H9 (cell line): ENCODE measurements around the gene CBFA2T2. TPM values are rescaled to one million over a fixed set of nuclear protein-coding genes. Genes with fewer than 3 reads are reported as not detected.

Experiments used
- DNase-seq: peaks from one replicate; pipeline ENCODE4 v3.0.0-alpha.2; 2017
- H2AFZ ChIP-seq: one replicate; pipeline ENCODE4 v1.6.1; 2013; ENCODE audit warnings: mild to moderate bottlenecking, low read length, control low read depth, moderate library complexity
- H2AK5ac ChIP-seq: 2 replicates; pipeline ENCODE4 v1.6.1; 2013; ENCODE audit warnings: low read length, control low read depth, mixed read lengths; ENCODE audit not compliant: insufficient read length
- H2BK120ac ChIP-seq: one replicate; pipeline ENCODE4 v1.6.1; 2013; ENCODE audit warnings: low read depth, mild to moderate bottlenecking, low read length, control low read depth, inconsistent platforms; ENCODE audit not compliant: poor library complexity, severe bottlenecking
- H2BK12ac ChIP-seq: 2 replicates; pipeline ENCODE4 v1.6.1; 2013; ENCODE audit warnings: low read length, control low read depth, mixed read lengths, low read depth; ENCODE audit not compliant: insufficient read length
- H2BK15ac ChIP-seq: 2 replicates; pipeline ENCODE4 v1.6.1; 2013; ENCODE audit warnings: low read depth, low read length, control low read depth
- H2BK20ac ChIP-seq: one replicate; pipeline ENCODE4 v1.6.1; 2013; ENCODE audit warnings: low read depth, mild to moderate bottlenecking, low read length, control low read depth, inconsistent platforms; ENCODE audit not compliant: poor library complexity, severe bottlenecking
- H2BK5ac ChIP-seq: 2 replicates; pipeline ENCODE4 v1.6.1; 2013; ENCODE audit warnings: low read length, control low read depth, mixed read lengths; ENCODE audit not compliant: insufficient read length
- H3K14ac ChIP-seq: 2 replicates; pipeline ENCODE4 v1.6.1; 2013; ENCODE audit warnings: low read length, control low read depth; ENCODE audit not compliant: insufficient read depth
- H3K18ac ChIP-seq: 2 replicates; pipeline ENCODE4 v1.6.1; 2013; ENCODE audit warnings: low read depth, mild to moderate bottlenecking, mixed read lengths, low read length, control low read depth; ENCODE audit not compliant: insufficient read length
- H3K23ac ChIP-seq: 2 replicates; pipeline ENCODE4 v1.6.1; 2013; ENCODE audit warnings: low read length, control low read depth, mixed read lengths, low read depth; ENCODE audit not compliant: insufficient read length
- H3K23me2 ChIP-seq: 2 replicates; pipeline ENCODE4 v1.6.1; 2013; ENCODE audit warnings: low read depth, mild to moderate bottlenecking, mixed read lengths, low read length, control low read depth; ENCODE audit not compliant: insufficient read length, poor library complexity, severe bottlenecking
- H3K27ac ChIP-seq: 2 replicates; pipeline ENCODE4 v1.5.1; 2013; ENCODE audit warnings: low read length, control low read depth, mixed read lengths, low read depth; ENCODE audit not compliant: insufficient read length
- H3K27me3 ChIP-seq: 2 replicates; pipeline ENCODE4 v1.6.1; 2013; ENCODE audit warnings: low read length, control low read depth, inconsistent platforms; ENCODE audit not compliant: insufficient read depth
- H3K4ac ChIP-seq: 2 replicates; pipeline ENCODE4 v1.6.1; 2013; ENCODE audit warnings: low read depth, mild to moderate bottlenecking, control low read depth, inconsistent platforms, low read length, moderate library complexity
- H3K4me1 ChIP-seq: 2 replicates; pipeline ENCODE4 v1.6.1; 2013; ENCODE audit warnings: low read length, control low read depth, inconsistent platforms; ENCODE audit not compliant: insufficient read depth
- H3K4me2 ChIP-seq: 2 replicates; pipeline ENCODE4 v1.6.1; 2013; ENCODE audit warnings: low read length, control low read depth, mixed read lengths; ENCODE audit not compliant: insufficient read length, insufficient read depth
- H3K56ac ChIP-seq: 2 replicates; pipeline ENCODE4 v1.6.1; 2013; ENCODE audit warnings: low read depth, mild to moderate bottlenecking, mixed read lengths, low read length, control low read depth; ENCODE audit not compliant: insufficient read length
- H3K79me1 ChIP-seq: 2 replicates; pipeline ENCODE4 v1.6.1; 2013; ENCODE audit warnings: low read depth, mild to moderate bottlenecking, moderate library complexity, low read length, control low read depth, inconsistent platforms; ENCODE audit not compliant: insufficient read depth, poor library complexity, severe bottlenecking
- H3K79me2 ChIP-seq: 2 replicates; pipeline ENCODE4 v1.6.1; 2013; ENCODE audit warnings: low read length, control low read depth, inconsistent platforms; ENCODE audit not compliant: insufficient read depth
- H3K9ac ChIP-seq: 2 replicates; pipeline ENCODE4 v1.6.1; 2013; ENCODE audit warnings: low read length, control low read depth, mixed read lengths; ENCODE audit not compliant: insufficient read length; ENCODE audit errors: extremely low read depth
- H3K9me3 ChIP-seq: one replicate; pipeline ENCODE4 v1.6.1; 2013; ENCODE audit warnings: low read depth, low read length, inconsistent platforms; ENCODE audit not compliant: control insufficient read depth
- H3T11ph ChIP-seq: one replicate; pipeline ENCODE4 v1.6.1; 2013; ENCODE audit warnings: mild to moderate bottlenecking, low read length, control low read depth, inconsistent platforms
- H4K20me1 ChIP-seq: one replicate; pipeline ENCODE4 v1.6.1; 2013; ENCODE audit not compliant: control insufficient read depth, insufficient read length, insufficient read depth
- H4K5ac ChIP-seq: 2 replicates; pipeline ENCODE4 v1.6.1; 2013; ENCODE audit warnings: low read depth, mild to moderate bottlenecking, mixed read lengths, low read length, control low read depth; ENCODE audit not compliant: insufficient read length
- H4K8ac ChIP-seq: replicated peaks from 2 replicates; pipeline ENCODE4 v1.6.1; 2013; ENCODE audit warnings: low read length, control low read depth, mixed read lengths, low read depth; ENCODE audit not compliant: insufficient read length
- H4K91ac ChIP-seq: 2 replicates; pipeline ENCODE4 v1.6.1; 2013; ENCODE audit warnings: low read depth, mild to moderate bottlenecking, moderate library complexity, mixed read lengths, low read length, control low read depth; ENCODE audit not compliant: insufficient read length
- H3K27ac Mint-ChIP-seq, 3 experiments: 2 replicates in 2 of 3; 3 replicates in 1 of 3; pipeline ENCODE4 v1.8.0; 2020 to 2021; ENCODE audit warnings: mixed read lengths in 3 of 3, mild to moderate bottlenecking in 1 of 3, moderate library complexity in 1 of 3
- H3K27me3 Mint-ChIP-seq: 2 replicates; pipeline ENCODE4 v1.8.0; 2021; ENCODE audit warnings: low read depth, mild to moderate bottlenecking, moderate library complexity, mixed read lengths
- H3K36me3 Mint-ChIP-seq, 3 experiments: 2 replicates in 2 of 3; 3 replicates in 1 of 3; pipeline ENCODE4 v1.8.0; 2020 to 2021; ENCODE audit warnings: low read depth in 3 of 3, mixed read lengths in 3 of 3; ENCODE audit not compliant: insufficient read depth in 1 of 3
- H3K4me1 Mint-ChIP-seq, 2 experiments: 2 replicates each; pipeline ENCODE4 v1.8.0; 2020; ENCODE audit warnings: mixed read lengths in 2 of 2
- H3K4me3 Mint-ChIP-seq, 2 experiments: 2 replicates in 1 of 2; 3 replicates in 1 of 2; pipeline ENCODE4 v1.8.0; 2020 to 2021; ENCODE audit warnings: mild to moderate bottlenecking in 2 of 2, mixed read lengths in 2 of 2, moderate library complexity in 1 of 2
- H3K9me3 Mint-ChIP-seq, 2 experiments: 2 replicates in 1 of 2; 3 replicates in 1 of 2; pipeline ENCODE4 v1.8.0; 2020; ENCODE audit warnings: mild to moderate bottlenecking in 2 of 2, mixed read lengths in 2 of 2, moderate library complexity in 1 of 2
- WGBS: extraction: QIAGEN DNeasy Blood & Tissue Kit; methylation state at CpG from one replicate; pipeline ENCODE4 v1.1.7; 2013; ENCODE audit warnings: missing lambda C conversion rate, low lambda C conversion rate, mixed read lengths; ENCODE audit not compliant: insufficient read length; ENCODE audit errors: extremely low coverage; 5-methylcytosine and 5-hydroxymethylcytosine counted together
- total RNA-seq: library from RNA; stranded (reverse); gene quantifications from 2 replicates; pipeline ENCODE4 v1.2.1, GENCODE V29; 2021
- TF ChIP-seq, protein P1 (sequence below): fragments of 200-600 bp; sonication (generic); conservative IDR thresholded peaks from 3 replicates; pipeline ENCODE4 v1.8.0; 2021; ENCODE audit warnings: antibody characterized with exemption, mild to moderate bottlenecking

Gene CBFA2T2
- total RNA-seq, 1 experiment from 2014 or later = 11.2 TPM

DNA sequence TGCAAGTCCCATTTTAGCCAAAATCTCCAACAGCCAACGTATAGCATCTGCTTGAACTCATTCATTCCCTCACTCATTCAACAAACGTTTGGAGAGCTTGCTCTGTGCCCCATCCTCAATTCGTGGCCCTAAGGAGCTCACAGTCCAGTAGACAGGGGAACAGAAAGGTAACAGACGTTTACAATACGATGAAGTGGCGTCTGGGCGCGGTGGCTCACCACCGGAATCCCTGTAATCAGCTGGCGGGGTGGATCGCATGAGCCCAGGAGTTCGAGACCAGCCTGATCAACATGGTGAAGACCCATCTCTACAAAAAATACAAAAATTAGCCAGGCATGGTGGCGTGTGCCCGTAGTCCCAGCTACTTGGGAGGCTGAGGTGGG is 197.1 kb downstream of the CBFA2T2 start:
- TF ChIP-seq, protein P1, sequence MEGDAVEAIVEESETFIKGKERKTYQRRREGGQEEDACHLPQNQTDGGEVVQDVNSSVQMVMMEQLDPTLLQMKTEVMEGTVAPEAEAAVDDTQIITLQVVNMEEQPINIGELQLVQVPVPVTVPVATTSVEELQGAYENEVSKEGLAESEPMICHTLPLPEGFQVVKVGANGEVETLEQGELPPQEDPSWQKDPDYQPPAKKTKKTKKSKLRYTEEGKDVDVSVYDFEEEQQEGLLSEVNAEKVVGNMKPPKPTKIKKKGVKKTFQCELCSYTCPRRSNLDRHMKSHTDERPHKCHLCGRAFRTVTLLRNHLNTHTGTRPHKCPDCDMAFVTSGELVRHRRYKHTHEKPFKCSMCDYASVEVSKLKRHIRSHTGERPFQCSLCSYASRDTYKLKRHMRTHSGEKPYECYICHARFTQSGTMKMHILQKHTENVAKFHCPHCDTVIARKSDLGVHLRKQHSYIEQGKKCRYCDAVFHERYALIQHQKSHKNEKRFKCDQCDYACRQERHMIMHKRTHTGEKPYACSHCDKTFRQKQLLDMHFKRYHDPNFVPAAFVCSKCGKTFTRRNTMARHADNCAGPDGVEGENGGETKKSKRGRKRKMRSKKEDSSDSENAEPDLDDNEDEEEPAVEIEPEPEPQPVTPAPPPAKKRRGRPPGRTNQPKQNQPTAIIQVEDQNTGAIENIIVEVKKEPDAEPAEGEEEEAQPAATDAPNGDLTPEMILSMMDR = no peak
- Histone ChIP-seq H3K9ac (no peak overlapping the region), H4K20me1 (no peaks in the 10 kb centered on the region), H2AFZ (no peak overlapping the region), H3K23ac (no peak overlapping the region), H2BK5ac (no peak overlapping the region), H2AK5ac (no peak overlapping the region), H3K23me2 (peaks cover 10% of the 10 kb centered on the region), H3K4me1 (no peaks in the 10 kb centered on the region), H3T11ph (no peak overlapping the region), H3K14ac (0 out of 2 replicates have a peak overlapping the region, but pooled peaks have one; percentile 0), H3K4me2 (peak overlapping the region; percentile 27), H3K79me1 (no peaks in the 10 kb centered on the region), H3K56ac (no peak overlapping the region), H4K5ac (no peak overlapping the region), H3K27ac (no peak overlapping the region), H4K8ac (no peak overlapping the region), H2BK12ac (no peak overlapping the region), H3K9me3 (no peaks in the 10 kb centered on the region), H2BK20ac (no peak overlapping the region), H2BK120ac (no peak overlapping the region), H3K18ac (peak overlapping the region; percentile 9), H3K27me3 (no peaks in the 10 kb centered on the region), H4K91ac (no peak overlapping the region), H3K79me2 (peaks cover 7% of the 10 kb centered on the region; the same call in 1 of the 2 replicates), H3K4ac (no peak overlapping the region), H2BK15ac (no peak overlapping the region)
- no peak for DNase-seq
- peak overlapping the region; percentile 56 to 85 (median 75); a peak in 4 of 7 replicates for H3K27ac Mint-ChIP-seq
- peaks cover 30 to 35% of the 10 kb centered on the region in 2 experiments for H3K4me1 Mint-ChIP-seq
- no CpG with 5 or more reads among the region's 14 CpGs for WGBS
- H3K27me3 Mint-ChIP-seq = peaks cover 54% of the 10 kb centered on the region
- peaks cover 0 to 14% (median 6%) of the 10 kb centered on the region in 3 experiments; a peak in 4 of 7 replicates for H3K36me3 Mint-ChIP-seq
- peak overlapping the region; percentile 57 to 77 for H3K4me3 Mint-ChIP-seq
- H3K9me3 Mint-ChIP-seq = no peaks in the 10 kb centered on the region
